GM12891 (cell line): ENCODE data around the gene TANC1.

Experiments
- DNase-seq: peaks from one replicate; pipeline ENCODE4 v3.0.0; 2011; ENCODE audit warnings: low spot score; ENCODE audit not compliant: insufficient read length
- FAIRE-seq: peaks from 2 replicates; lab custom pipeline; 2011; peaks lifted over from hg19 to GRCh38; lab: Jason Lieb, UNC
- PAX5 ChIP-seq: IDR thresholded peaks from 2 replicates; pipeline ENCODE4 v1.6.1; 2011; ENCODE audit warnings: low read length, moderate library complexity, mild to moderate bottlenecking; ENCODE audit not compliant: insufficient read depth, severe bottlenecking
- POLR2A ChIP-seq: IDR thresholded peaks from 2 replicates; pipeline ENCODE4 v1.6.1; 2011; ENCODE audit warnings: low read depth, low read length, control low read depth
- POLR2AphosphoS5 ChIP-seq: IDR thresholded peaks from 2 replicates; pipeline ENCODE4 v1.6.1; 2011; ENCODE audit warnings: low read depth, low read length, control low read depth
- POU2F2 ChIP-seq: IDR thresholded peaks from 2 replicates; pipeline ENCODE4 v1.6.1; 2011; ENCODE audit warnings: low read depth, mild to moderate bottlenecking, control low read depth, low read length, moderate library complexity
- SPI1 ChIP-seq: IDR thresholded peaks from 2 replicates; pipeline ENCODE4 v1.6.1; 2011; ENCODE audit warnings: low read depth, low read length, control low read depth
- TAF1 ChIP-seq: IDR thresholded peaks from 2 replicates; pipeline ENCODE4 v1.6.1; 2011; ENCODE audit warnings: low read depth, low read length, control low read depth

Gene TANC1

DNA sequence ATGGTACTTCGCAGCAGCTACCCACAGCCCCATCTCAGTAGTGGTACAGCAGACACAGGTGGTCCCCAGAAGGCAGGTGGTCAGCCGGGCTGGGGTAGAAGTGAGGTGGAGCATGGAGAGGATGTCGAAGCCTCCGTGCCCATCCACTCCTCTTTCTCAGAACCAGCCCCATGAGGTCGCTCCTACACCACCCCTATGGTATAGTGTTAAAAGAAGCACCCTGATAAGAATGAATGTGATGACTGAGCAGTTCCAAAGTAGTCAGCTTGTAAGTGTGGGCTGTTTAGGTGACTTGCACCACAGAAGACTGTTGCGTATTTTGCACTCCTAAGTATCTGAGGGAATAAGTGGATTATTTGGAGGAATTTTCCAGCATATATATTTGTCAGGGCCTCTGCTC is 206.7 kb downstream of the TANC1 start:
- TF ChIP-seq POLR2A (no peak), POU2F2 (no peak), POLR2AphosphoS5 (no peak)
- no peak for DNase-seq
- no peak for FAIRE-seq

DNA sequence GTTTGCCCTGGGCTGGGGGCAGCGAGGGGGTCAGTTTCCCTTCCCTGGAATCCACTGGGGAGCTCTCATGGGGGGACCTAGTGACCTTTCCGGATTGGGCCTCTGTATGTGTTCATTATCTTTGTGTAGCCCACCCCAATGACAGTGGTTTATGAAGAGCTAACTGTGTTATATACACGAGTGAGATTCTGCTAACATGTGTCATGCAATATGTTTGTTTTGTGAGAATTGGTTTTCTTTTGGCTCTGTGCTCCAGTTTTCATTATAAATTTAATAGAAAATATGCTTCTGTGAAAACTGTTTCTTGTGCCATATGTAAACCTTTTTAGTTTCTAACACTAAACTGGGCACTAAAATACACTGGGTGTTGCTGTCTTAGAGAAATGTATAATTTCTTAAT is 207.5 kb downstream of the TANC1 start:
- no peak for FAIRE-seq
- no peak for TF ChIP-seq POU2F2
- no peak for TF ChIP-seq PAX5
- no peak for TF ChIP-seq SPI1
- no peak for TF ChIP-seq POLR2AphosphoS5
- no peak for TF ChIP-seq POLR2A
- no peak for TF ChIP-seq TAF1
- no peak for DNase-seq

DNA sequence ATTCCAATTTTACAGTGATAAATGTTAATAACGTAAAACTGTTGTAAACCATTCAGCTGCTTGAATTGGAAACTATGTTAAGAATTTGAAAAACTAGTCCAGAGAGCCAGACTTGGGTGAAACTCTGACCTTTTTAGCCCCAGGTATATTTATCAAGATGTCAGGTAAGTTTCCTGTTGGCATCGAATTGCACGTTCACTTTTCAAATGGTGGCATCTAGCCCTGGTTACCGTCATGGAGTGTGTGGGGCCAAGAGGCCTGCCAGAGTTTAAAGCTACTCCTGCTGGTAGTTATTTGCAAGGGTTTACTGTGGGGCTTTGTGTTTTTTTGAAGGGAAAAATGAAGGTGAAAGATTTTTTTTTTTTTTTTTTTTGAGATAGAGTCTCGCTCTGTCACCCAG is 208.1 kb downstream of the TANC1 start:
- FAIRE-seq = no peak
- DNase-seq = no peak
- no peak for TF ChIP-seq POLR2AphosphoS5
- no peak for TF ChIP-seq SPI1
- TF ChIP-seq PAX5 = no peak
- no peak for TF ChIP-seq POU2F2

DNA sequence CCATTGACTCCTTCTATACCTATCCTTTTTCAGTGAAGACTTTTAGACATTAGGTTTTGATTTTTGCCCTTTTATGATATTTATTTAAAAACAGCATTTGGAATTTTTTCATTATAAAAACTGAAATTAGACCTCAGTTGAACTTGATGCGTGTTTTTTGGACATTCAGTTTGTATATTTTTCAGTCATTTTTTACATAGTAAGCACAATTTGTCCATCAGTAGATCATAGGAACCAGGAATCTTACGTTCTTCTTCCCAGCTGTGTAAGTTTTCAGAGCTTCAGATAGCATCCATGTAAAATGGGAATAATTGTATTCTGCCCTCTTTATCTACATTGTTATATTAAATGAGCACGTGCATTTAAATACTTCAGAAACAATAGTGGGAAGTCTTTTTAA is 208.9 kb downstream of the TANC1 start:
- TF ChIP-seq PAX5 (no peak), TAF1 (no peak), POLR2AphosphoS5 (no peak), SPI1 (no peak), POLR2A (no peak), POU2F2 (no peak)
- FAIRE-seq (no peak), DNase-seq (no peak)

DNA sequence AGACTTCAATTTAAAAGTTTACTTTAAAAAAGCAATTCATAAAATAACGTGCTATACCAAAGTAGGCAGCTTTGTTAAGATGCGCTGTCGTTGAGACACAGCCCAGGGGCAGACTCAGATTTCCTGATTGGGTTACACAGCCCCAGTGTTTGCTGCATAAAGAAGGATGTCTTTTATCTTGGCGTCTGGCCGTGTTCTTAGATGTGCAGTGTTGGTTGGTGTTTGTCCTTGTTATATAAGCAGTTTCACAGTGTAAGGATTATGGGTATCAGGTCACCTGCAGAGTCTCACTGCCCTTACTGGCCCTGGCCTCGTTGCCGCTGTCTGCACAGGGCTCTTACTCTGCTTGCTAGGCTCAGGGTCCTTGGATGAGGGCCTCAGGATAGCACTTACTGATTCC is 209.5 kb downstream of the TANC1 start:
- DNase-seq (no peak), FAIRE-seq (no peak)
- TF ChIP-seq PAX5 = no peak
- no peak for TF ChIP-seq TAF1
- no peak for TF ChIP-seq POU2F2
- TF ChIP-seq POLR2A = no peak
- no peak for TF ChIP-seq SPI1
- TF ChIP-seq POLR2AphosphoS5 = no peak

DNA sequence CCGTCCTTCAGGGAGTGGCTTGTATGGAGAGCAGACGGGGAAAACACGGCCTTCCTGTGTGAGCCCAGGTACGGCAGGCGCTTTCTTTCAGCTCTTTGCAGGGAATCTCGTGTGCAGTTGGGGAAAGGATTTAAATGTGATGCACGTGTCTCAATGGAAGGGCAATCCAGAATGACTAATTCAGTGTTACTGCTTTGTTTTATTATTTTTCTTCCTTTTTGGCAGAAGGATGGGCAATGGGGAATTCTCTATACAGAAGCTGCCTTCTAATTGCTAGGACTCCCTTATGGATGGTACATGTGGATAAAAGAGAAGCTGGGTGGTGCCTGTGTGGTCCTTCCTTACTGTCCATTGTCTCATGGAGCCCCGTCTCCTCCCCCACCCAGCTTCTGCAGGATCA is 210.7 kb downstream of the TANC1 start:
- FAIRE-seq (no peak), DNase-seq (no peak)
- TF ChIP-seq POLR2A = no peak
- TF ChIP-seq TAF1 = no peak
- no peak for TF ChIP-seq SPI1
- no peak for TF ChIP-seq POLR2AphosphoS5
- no peak for TF ChIP-seq POU2F2
- no peak for TF ChIP-seq PAX5

DNA sequence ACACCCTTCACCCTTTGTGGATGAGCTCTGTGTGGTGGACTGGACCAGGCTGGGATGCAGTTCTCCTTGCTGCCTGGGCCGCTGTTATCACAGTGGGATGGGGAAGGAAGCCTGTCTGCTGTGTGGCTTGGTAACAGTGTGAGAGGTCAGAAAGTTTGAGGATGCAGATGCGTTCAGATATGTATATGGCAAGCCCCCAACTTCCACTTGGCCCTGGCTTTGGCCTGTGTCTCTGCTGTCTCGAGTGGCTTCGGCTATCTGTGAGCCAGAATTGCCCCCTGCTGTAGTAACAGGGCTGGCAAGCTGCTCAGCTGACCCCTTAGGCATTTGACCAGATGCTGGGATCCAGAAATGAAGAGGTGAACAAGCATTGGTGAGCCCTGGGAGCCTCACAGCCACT is 211.3 kb downstream of the TANC1 start:
- no peak for FAIRE-seq
- TF ChIP-seq SPI1 (no peak), TAF1 (no peak), POLR2AphosphoS5 (no peak), PAX5 (no peak), POLR2A (no peak), POU2F2 (no peak)
- DNase-seq = no peak

DNA sequence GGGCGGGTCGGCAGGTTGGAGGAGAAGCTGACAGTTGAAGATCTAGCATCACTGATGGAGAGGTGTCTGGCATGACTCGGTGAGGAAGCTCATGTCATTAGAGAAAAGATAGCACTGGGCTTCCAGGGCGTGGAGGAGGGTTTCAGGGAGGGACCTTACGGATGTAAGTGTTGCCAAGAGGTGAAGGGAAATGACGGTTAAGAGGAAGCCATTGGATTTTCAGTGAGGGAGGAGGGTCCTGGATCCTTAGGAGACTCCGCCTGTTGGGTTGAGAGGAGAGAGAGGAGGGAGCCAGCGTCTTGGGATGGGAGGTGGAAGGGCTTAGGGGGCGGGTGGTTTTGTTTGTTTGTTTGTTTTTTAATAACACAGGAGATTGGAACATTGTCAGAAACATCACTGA is 214.9 kb downstream of the TANC1 start:
- DNase-seq (no peak), FAIRE-seq (no peak)
- TF ChIP-seq SPI1 (no peak), POLR2A (no peak), TAF1 (no peak), POU2F2 (no peak)

DNA sequence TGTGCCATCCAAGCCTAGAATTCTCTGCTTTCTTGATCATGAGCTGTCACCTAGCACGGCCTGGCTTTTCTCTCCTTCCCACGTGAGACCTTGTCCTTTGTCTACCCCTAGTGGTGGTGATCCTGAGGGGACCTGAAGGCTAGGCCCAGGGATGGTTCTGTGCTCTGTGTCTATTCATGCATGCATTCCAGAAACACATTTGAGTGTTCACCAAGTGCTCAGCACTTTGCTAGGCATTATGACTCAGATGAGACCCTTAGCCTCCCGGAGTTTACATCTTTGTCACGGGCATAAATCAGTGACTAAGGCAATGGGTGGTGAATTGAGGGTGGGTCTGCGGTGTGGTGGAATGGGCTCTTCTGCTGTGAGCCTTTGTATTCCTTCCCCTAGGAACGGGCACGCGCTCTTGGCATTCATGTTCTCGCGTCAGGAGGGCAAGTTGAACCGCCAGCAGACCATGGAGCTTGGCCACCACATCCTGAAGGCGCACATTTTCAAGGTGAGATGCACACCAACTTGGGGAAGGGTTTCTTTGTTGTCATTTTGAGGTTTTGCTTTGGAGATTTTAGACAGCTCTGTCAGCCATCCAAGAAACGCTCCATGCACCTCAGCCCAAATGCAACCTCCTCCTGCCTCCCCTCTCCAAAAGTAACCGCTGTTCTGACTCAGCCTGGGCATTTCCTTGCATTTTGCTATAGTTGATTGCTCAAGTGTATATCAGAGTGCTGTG is 217.1 kb downstream of the TANC1 start:
- peak; percentile 83 for FAIRE-seq
- TF ChIP-seq SPI1 (no peak), POU2F2 (peak; percentile 50; the same call in 1 of the 2 replicates), PAX5 (peak; percentile 80)
- peak; percentile 30 for DNase-seq

DNA sequence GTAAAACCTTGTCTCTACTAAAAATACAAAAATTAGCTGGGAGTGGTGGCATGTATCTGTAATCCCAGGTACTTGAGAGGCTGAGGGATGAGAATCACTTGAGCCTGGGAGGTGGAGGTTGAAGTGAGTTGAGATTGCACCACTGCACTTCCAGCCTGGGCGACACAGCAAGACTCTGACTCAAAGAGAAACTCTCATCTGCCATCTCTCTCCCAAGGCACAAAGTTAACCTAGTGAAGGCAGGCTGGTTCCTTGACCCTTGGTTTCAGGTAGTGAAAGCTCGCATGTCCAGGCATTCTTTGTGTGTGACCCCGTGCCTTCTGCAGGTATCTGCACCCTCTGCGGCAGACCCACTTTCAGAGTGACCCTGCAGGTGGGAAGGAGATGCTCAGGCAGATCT is 218.0 kb downstream of the TANC1 start:
- no peak for DNase-seq
- peak; percentile 52 for FAIRE-seq
- TF ChIP-seq SPI1 = no peak
- no peak for TF ChIP-seq TAF1
- TF ChIP-seq POLR2A = no peak
- no peak for TF ChIP-seq POLR2AphosphoS5
- TF ChIP-seq PAX5 = no peak
- no peak for TF ChIP-seq POU2F2

DNA sequence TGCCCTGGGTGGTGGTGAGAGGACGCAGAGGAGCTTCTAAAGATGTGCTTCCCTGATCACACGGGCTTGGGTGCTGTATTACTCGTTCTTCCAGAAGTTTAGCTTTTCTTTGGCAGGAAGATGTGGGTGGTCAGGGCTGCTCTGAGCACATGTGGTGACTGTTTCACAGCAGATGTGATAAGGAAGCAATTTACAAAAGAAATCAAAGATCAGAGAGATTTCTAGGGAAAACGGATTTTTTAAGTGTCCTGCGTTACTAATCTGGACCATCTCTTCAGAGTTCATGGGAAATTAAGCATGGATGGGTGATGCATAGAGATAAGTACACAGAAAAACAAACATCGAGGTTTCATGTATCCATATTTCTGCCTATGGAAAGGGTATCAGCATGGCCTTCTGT is 218.7 kb downstream of the TANC1 start:
- FAIRE-seq = no peak
- DNase-seq = no peak
- TF ChIP-seq POLR2A (no peak), PAX5 (no peak), POLR2AphosphoS5 (no peak), SPI1 (no peak), TAF1 (no peak), POU2F2 (no peak)
